IPS-18c (cell line): ENCODE data around the gene PTP4A2.

Source experiments
- H3K4me3 ChIP-seq: 2 replicates; pipeline ENCODE4 v1.7.0; 2013; ENCODE audit warnings: low read depth, mild to moderate bottlenecking, low read length, moderate library complexity; ENCODE audit not compliant: insufficient read depth
- H3K9me3 ChIP-seq: one replicate; pipeline ENCODE4 v1.6.1; 2013; ENCODE audit warnings: mild to moderate bottlenecking, low read length, moderate library complexity; ENCODE audit not compliant: control insufficient read depth, insufficient read depth

Gene PTP4A2

DNA sequence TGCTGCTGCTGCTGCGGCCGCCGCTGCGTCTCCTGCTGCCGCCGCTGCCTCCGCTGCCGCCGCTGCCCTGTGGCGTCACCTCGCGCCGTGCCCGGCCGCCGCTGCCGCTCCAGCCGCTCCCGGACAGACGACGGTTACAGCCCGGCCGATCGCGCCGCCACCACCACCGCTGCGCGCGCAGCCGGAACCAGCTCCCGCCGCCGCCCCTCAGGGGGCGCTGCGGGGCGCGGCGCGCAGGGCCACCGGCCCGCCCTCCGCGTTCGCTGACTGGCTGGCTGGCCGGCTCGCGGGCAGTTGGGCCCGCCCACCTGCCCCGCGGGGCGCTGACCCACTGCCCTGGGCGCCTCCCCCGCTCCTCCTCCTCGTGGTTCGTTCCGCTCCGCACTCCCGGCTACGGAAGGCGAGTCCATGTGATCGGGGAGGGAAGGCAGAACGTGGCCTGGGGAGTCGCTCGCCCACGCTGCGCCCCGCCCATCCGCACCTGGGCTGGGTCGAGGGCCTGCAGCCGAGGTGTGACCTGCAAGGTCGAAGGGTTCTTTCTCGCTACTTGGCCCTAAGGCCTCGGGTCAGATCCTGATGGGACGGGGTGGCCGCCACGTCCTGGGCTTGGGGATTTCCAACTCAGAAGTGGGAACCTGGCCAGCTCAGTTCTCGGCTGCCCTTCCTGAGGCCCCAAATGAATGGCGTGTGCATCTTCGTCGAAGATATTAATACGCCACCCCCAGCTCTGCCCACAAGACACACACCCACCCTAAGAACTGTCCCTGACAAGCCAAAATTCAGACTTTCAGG is at the start of gene PTP4A2:
TSS of gene PTP4A2 (minus strand) at position 185 of the 792 bp plus-strand sequence. CDS start 19,303 bp downstream, outside the sequence.
- Histone ChIP-seq H3K4me3 (peak within 1 kb of the TSS; percentile 91), H3K9me3 (no peaks in the 10 kb centered on the region)

DNA sequence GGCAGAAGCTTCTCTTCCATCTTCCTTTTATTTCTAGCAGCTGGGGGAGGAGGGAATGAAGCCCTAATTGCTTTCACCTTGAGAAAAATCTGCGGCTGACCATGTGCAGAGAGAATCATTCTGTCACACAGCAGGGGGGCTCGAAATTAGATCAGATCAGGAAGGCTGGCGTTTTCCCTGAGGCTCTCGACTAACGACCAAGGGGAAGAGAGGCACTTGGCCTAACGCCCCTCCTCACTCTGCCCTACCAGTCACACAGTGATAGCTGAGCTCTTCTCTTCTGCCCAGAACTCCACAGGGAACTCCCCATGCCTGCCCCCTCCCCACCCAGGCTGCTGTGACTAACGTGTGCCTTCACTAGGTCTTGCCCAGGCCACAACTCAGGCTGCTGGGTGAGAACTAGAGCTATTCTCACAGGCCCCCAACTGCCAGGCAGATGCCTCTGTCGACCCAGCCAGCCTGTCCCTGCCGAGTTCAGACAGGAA is 49.0 kb upstream of the PTP4A2 start:
- H3K4me3 ChIP-seq, result no peak overlapping the region
- H3K9me3 ChIP-seq, result no peaks in the 10 kb centered on the region

DNA sequence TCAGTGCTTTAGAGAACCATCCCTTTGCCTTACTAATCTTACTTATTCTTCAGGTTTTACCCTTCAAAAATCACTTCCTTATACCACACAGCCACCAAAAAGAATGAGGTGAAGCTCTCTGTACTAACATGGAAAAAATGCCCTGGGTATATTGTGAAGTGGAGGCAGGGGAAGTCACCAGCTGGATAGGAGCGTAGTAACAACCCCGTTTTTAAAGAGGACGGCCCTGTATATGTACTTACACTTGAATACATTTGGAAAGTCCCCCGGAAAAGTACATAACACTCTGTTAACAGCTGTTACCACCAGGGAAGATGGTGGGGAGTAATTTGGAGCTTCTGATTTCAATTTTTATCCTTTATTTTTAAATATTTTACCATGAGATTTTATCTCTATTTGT is 47.3 kb upstream of the PTP4A2 start:
- Histone ChIP-seq H3K4me3 (no peak overlapping the region), H3K9me3 (no peaks in the 10 kb centered on the region)

DNA sequence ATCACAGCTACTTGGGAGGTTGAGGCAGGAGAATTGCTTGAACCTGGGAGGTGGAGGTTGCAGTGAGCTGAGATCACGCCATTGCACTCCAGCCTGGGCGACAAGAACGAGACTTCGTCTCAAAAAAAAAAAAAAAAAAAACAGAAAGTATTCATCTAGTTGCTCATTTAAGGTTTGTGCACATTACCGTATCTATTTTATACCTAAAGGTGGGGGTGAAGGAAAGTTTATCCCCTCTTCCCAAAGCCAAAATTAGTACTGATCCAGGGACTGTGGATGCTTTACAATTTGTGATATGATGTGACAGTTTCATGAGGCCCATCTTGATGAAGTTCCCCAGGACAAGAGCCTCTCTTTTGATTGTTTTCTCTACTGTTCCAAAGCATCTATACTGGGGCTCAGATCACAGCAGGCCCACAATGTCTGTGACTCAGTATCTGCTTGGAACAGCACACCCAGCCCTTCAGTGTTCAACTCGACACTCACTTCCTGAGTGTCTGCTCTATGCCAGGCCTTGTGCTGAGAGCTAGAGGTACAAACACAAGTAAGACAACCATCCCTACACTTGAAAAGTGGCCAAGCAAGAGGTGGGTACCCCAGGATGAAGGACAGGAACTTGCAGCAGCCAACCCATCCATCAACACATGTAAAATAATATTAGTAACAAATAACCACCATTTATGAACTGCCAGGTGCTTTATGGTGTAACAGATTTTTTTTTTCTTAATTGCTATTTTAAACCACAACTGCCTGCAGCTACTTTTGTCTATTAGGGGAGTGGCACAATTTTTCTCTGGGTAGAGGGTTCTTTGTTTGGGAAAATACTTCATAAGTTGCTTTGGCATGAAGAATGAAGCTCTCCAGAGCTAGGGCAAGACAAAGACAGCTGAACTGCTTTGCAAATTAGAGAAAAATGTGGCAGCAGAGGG is 46.5 kb upstream of the PTP4A2 start:
- no peaks in the 10 kb centered on the region for H3K9me3 ChIP-seq

DNA sequence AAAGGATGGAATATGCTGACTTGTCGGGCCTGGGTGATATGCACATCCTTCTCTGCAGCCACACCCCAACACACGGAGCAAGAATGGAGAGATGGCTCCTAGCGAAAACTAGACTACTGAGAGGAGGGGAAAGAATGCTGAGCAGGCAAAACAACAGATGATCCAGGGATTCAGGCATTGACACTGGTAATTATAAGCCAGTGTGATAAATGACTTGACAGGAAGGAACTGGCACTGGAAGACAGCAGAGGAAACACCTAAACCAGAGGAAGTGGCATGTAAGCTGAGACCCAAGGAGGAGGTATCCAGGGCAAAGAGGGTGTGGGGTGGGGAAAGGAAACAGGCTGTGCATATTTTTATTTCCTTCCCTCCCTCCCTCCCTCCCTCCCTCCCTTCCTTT is 43.8 kb upstream of the PTP4A2 start:
- H3K4me3 ChIP-seq, result no peak overlapping the region
- H3K9me3 ChIP-seq, result no peaks in the 10 kb centered on the region

More for the DNA sequence above, 46.5 kb upstream of the PTP4A2 start:
- no peak overlapping the region for H3K4me3 ChIP-seq

DNA sequence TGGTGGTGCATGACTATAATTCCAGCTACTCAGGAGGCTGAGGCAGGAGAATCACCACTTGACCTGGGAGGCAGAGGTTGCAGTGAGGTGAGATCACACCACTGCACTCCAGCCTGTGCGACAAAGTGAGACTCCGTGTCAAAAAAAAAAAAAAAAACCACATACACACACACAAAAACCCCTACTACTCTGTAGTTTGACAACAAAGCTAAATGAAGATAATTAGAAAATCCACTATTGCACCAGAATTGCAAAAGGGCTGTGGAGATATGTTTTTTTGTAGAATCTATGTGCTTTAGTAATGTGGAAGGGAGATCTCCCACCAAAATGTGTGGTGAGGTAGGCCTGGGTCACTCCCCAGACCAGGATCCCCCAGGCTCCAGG is 43.3 kb upstream of the PTP4A2 start:
- Histone ChIP-seq H3K9me3 (no peaks in the 10 kb centered on the region), H3K4me3 (no peak overlapping the region)

DNA sequence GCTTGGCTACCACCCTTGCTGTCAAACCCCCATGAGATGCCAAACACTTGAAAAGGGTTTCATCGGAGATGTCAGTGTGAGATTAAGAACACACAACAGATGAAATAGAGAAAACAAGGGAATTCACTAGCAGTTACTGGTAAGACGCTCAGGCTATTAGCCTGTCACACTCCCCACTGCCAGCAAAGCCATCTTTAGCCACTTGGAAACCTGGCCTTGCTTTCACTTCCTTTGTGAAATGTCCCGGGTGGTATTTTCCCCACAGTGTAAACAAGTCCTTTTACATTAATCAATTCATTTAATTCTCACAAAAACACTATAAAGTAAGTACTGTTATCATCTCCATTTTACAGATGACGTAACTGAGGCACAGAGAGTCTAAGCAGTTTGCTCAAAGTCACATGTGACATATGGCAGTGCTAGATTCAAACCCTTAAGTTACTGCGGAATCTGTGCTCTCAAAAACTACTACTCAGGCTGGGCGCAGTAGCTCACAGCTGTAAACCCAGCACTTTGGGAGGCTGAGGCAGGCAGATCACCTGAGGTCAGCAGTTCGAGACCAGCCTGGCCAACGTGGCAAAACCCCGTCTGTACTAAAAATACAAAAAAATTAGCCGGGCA is 42.8 kb upstream of the PTP4A2 start:
- Histone ChIP-seq H3K9me3 (no peaks in the 10 kb centered on the region), H3K4me3 (no peak overlapping the region)

DNA sequence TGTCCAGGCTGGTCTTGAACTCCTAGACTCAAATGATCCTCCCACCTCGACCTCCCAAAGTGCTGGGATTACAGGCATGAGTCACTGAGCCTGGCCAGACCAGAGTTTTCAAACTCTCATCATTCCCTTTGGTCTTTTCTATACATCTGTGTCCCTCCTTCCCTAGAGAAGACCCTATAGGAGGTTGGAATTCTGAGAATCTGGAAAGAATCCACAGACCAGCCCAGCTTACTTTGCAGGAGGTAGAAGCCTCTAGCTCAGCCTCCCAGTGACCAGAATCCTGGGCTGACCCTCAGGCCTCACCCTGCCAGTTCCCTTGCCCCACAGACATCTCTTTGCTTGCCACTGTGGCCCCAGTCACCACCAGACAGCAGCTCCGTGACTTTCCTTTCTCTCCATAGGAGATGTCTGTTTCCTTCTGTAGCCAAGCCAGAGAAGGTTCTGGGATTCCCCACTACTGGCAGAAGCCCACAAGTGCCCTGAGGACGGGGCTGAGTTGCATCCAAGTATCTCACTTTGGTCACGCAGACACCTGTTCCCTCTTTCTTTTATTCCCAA is 40.8 kb upstream of the PTP4A2 start:
- H3K4me3 ChIP-seq, result no peak overlapping the region
- H3K9me3 ChIP-seq, result no peaks in the 10 kb centered on the region

DNA sequence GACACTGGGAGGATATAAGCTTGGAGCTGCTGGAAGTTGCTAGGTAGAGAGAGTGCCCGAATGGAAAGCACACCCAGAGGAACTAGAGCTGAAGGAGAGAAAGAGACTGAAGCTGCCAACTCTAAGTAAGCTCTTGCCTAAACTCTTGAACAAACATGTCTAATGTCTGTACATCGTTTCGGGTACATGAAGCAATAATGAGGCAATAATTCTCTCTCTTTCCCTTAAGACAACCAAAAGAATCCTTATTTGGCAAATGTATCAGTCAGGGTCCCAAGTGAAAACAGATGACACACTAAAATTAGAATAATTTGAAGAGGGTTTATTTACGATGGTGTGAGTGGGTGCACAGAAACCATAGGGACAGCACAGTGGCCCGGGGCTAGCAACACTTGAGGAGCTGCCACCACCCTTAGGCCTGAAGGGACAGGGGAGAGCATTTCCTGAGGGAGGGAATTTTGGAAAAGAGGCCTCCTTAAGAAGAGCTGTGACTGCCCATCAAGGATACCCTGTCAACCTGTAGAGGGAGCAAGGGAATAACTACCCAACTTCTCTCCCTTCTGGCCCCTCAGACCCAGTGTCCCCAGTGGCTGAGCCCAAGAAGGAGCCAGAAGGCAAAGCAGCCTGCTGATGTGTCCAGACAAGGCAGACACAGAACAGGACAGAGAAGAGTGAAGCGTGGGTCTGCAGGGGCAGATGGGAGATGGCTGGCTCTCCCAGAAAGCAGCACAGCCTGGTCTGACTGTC is 39.4 kb upstream of the PTP4A2 start:
- Histone ChIP-seq H3K4me3 (no peak overlapping the region), H3K9me3 (no peaks in the 10 kb centered on the region)

DNA sequence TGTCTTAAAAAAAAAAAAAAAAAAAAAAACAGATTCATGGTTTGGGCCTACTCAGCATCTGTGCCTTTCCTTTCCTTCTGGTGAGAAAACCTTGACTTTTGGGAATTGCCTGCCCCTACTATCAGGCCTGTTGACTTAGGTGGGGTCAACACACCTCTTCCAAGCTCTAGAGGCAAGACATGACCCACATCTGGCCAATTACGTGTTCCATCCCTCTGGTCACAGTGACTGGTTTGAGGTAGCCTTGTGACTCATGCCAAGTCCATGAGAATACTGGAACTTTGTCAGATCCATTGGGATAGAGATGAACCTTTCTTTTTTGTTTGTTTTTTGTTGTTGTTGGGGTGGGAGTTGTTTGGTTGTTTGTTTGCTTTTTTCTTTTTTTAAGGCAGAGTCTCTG is 38.2 kb upstream of the PTP4A2 start:
- no peak overlapping the region for H3K4me3 ChIP-seq
- H3K9me3 ChIP-seq, result no peaks in the 10 kb centered on the region

DNA sequence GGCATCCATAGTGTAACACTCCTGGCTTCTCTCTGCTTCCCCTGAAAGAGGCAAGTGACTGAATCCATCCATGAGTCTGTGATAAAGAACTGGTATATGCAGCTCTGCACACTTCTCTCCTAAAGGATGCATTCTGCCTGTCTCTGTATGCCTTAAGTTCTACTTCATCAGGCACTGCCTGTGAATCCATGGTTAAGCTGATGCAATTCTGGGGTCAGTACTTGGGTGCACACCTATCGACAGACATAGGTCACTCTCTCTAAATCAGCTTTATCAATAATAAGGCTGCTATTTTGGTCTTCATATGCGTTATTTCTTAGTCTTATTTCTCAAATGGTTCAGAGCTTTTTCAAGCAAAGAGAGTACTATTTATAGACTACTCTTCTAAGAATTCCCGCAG is 32.7 kb upstream of the PTP4A2 start:
- H3K9me3 ChIP-seq, result no peaks in the 10 kb centered on the region
- no peak overlapping the region for H3K4me3 ChIP-seq

DNA sequence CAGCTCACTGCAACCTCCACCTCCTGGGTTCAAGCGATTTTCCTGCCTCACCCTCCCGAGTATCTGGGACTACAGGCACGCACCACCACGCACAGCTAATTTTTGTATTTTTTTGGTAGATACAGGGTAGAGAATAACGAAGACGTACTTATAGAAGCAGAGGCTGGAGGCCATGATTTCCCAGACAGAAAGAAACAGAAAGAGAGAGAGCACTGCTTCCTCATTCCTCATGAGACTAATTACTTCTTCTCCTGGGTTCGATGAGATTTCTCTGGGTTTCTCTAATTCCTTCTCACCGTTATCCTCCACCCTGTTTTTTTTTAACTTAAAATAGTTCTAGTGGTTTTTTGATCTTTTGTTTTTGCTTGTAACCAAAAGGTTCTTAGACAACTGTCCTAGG is 23.4 kb upstream of the PTP4A2 start:
- Histone ChIP-seq H3K4me3 (no peak overlapping the region), H3K9me3 (no peaks in the 10 kb centered on the region)

DNA sequence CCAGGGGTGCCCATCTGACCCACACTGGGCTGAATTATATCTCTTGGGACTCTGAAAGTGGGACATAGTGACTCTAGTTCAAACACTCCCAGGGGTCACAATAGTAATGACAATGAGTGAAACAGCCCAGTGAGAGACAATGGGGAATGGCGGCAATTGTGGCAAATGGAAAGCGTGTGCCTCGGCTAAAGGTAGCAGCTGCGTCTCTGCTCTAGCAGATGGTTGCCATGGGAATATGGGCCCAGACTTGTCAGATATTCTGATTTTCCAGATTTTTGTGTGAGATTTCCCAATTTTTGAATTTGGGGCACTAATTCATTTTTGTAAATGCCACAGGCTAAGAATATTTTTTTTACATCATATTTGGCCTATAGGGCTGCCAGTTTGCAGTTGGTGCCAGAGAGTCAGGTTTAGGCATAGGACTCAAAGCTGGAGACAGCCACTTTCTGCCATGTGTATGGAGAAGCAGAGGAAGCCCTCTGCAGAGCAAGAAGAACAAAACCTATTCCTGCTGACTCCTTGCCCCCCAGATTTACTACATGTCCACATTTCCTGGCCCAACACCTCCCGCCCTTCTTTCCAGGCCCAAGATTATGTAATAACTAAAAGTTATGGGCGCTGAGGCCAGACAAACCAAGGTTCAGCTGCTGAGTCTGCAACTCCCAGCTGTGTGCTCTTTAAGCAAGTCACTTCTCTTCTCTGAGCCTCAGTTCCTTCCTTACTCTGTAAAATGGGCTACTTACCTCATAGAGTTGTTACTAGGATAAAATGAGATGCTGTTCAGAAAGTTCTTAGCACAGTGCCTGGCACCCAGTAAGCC is 21.6 kb upstream of the PTP4A2 start:
- Histone ChIP-seq H3K4me3 (no peak overlapping the region), H3K9me3 (no peaks in the 10 kb centered on the region)

DNA sequence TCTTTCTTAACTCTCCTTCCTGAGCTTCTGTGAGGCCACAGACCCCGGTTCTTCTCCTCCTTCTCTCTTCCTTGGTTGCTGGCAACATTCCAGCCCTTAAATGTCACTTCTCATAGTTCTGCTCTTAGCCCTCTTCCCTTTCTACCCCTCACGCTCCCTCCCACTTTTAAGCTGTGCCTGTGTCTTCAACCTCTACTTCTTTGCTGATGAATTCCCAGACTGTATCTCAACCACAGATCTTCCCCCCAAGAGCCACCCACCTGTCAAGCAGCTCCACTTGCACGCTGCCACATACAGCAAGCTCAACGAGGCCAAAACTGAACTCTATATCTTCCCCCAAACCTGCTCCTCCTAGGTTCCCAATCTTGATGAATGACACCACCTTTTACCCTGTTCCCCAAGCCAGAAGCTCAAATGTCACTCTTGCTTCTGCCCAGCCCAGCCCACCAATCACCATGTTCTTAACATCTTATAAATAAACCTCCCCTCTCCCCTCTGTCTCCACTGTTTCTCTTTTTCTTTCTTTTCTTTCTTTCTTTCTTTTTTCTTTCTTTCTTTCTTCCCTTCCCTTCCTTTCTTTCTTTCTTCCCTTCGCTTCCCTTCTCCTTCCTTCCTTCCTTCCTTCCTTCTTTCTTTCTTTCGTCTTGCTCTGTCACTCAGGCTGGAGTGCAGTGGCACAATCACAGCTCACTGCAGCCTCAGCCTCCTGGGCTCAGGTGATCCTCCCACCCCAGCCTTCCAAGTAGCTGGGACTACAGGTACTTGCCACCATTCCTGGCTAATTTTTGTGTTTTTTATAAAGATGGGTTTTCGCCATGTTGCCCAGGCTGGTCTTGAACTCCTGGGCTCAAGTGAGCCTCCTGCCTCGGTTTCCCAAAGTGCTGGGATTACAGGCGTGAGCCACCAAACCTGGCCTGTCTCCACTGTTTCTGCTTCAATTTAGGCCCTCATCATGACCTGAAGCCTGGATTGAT is 19.8 kb upstream of the PTP4A2 start:
- Histone ChIP-seq H3K4me3 (no peak overlapping the region), H3K9me3 (no peaks in the 10 kb centered on the region)
